DMS53 treated with DMSO at 0.1 percent for 48 hours (cell line): ENCODE data around the gene SEC61G.

Experiments used
- DNase-seq: peaks from one replicate; lab custom pipeline; 2025; ENCODE audit not compliant: unreplicated experiment; lab: John Stamatoyannopoulos, UW

The SEC61G gene

DNA sequence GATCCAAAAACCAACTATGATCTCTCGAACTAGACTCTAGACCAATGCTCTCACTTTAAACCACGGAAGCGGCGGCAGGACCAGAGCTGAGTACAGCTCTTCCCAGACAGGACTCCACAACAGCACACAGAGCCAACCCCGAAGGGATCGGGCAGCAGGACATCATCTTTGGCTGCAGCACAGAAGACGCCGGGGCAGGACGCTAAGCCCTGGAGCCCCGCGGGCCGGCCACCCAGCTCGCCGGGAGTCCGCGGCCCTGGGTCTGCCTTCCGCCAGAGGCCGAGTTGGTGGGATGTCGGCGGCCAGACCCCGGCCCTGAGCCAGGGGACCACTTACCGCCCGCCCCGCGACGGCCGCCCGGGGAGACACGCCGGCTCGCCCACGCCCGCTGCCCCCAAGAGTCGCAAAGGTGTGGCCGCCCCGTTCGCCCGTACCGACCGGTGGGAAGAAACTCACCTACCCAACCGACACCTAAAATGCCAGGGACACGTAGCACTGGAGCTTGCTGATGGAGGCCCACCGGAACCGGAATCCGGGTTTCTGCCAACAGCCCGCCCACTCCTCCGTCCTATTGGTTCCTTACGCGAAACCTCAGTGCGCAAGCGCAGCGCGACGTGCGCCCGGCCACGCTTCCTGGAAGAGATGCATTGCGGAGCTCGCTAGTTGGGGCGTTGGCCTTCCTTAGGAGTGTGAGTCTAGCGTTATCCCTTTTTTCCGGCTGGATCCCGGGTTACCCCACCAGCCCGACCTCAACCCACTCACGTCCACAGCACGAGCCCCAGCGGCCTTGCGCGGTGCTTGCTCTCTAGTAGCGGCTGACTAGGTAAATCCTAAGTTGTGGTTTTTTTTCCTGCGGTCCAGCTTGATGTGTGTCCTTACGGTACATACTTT lies at the start of gene SEC61G:
SEC61G (minus strand) TSS at position 510 of the 891 bp plus-strand sequence. CDS start 1,623 bp downstream, outside the sequence.
- DNase-seq, result peak; percentile 94

DNA sequence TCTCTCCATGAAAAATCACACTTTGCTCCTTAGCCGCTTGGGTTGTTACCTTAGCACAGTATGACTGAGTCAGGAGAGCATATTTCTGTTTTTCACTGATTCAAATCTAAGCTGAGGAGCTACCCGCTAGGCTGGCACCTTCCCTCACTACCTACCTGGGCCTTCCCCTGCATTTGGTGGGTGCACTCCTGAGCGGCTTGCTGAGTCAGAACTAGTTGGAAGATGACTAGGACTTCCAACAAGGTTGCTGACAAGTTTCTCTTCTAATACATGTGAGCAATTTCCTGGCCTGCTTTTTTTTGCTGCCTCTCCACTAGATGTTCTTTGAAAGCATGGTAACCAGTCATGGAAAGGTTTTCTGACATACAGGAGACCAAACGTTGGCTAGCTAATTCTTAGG lies 43.8 kb upstream of the SEC61G start:
- DNase-seq, result no peak

DNA sequence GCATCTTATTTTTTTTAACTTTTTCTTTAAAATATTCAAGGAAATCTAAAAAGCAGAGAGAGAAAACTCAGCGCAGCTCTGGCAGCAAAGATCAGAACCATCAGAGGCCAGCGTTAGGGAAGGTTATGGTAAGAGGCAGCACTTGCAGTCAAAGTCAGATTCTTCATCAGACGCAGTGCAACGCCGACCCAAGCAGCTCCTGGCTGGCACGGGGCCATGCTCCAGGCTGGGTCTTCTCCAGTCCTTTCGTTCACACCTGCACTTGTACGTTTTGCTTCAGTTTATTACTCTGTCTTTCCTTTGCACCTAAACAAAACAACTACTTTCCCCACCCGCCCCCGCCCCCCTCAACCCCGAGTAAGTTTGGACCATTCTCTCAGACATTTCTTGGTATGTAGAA lies 43.1 kb upstream of the SEC61G start:
- no peak for DNase-seq

DNA sequence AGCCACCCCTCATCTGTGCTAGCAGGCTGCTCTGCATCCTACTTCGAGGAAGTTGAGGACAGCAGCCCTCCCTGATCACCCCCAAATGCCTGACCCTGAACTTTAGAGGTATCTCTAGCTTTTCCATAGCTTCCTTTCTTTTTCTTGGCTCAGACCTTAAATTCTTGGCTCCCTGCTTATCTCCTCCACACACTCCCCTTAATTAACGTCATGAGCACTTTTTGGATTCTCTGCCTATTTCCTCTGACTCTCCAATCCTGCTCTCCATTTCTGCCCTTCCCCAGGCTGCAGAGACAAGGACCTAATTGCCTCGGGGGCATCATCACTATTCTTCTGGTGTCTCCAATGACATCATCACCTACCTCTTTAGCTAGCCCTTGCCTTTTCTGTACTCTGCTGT lies 40.8 kb upstream of the SEC61G start:
- DNase-seq, result no peak

DNA sequence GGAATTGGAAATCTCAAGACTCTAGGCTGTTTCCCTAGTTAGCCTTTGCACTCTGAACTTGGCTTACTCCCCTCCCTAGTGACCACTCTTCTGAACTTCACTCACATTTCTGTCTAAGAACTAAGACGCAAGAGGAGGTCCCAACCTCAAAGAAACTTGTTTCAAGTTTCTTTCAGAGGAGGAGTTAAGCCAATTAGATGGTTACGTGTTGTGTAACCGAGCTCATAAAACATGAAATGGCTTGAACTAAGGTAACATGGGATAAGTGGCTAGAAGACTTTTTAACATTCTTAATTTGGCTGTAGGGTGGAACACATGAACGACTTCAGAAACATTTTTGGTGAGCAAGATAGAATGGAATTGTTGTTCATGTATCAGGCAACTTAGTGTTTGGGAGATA lies 39.5 kb upstream of the SEC61G start:
- DNase-seq, result no peak

DNA sequence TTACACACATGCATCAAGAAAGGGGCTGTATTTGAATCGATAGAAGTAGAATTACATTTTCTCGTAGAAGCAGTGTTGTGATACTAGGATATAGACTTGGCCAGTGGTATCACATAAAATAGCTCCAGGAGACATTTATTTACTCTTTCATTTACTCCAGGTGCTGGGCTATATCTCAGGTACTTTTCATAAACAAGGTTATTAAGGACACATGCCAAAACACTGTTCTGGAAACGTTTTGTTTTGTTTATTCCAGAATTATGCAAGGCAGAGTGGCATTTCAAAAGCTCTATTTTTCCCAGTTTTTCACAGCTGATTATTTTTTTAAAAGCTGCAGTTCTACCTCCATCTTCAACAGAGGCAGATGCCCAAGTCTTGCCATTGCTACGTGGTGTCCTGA lies 37.8 kb upstream of the SEC61G start:
- no peak for DNase-seq

DNA sequence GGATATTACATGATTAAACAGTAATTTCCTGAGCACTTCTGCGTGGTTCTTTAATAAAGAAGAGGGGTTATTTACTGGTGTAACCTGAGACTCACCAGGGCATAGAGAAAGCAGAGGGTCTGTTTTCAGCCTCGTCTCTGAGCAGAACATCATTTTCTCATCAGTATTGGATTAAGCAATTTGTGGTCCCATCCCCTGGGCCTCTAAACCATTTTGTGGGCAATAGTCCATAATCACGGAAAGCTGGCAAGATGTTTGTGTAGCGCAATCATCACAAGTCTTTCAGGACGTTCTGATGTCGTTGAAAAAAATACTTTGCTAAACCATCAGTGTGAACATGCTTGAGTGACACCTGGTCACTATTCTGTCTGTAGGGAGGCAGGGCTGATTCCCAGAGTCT lies 37.1 kb upstream of the SEC61G start:
- no peak for DNase-seq

DNA sequence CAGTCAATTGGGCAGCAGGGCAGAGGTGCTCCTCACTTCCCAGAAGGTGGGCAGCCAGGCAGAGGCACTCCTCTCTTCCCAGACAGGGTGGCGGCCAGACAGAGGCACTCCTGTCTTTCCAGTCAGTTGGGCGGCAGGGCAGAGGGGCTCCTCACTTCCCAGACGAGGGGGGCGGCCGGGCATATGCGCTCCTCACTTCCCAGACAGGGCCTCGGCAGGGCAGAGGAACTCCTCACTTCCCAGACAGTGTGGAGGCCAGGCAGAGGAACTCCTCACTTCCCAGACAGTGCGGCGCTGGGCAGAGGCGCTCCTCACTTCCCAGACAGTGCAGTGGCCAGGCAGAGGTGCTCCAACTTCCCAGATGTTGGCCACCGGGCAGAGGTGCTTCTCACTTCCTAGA lies 33.4 kb upstream of the SEC61G start:
- DNase-seq, result no peak

DNA sequence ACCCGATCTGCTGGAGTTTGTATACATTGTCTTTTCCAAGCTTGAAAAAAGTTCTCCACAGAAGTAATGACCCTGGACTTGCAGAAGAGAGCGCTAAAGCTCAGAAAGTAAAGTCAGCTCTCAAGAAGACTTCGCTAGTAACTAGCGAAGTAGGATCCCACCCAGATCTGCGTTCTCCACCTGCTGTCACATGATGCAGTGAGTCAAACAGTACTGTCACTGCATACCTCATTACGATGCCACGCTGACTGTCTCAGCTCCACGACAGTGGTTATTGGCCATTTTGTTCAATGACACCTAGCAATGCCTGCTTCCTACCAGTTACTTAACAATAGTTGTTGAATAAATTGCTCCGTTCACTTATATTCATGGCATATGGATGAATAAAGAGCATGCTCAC lies 29.7 kb upstream of the SEC61G start:
- DNase-seq, result peak; percentile 91

DNA sequence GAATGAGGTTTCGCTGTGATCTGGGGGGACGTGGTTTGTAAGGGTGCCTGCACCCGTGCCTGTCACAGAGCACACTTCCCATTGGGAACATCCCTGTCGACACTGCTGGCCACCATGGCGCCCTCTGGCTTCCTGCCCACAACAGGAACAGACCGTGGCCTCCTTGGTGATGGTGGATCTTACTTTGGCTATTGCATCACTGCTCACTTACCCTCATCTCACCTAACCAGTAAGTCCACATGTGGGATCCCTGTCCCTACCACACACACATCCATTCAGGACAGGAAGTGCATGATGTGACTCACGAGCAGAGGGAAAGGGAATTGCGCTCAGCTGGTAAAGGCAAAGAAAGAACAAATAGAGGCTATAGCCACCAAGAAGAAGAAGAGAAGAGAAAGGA lies 26.2 kb upstream of the SEC61G start:
- peak; percentile 9 for DNase-seq

DNA sequence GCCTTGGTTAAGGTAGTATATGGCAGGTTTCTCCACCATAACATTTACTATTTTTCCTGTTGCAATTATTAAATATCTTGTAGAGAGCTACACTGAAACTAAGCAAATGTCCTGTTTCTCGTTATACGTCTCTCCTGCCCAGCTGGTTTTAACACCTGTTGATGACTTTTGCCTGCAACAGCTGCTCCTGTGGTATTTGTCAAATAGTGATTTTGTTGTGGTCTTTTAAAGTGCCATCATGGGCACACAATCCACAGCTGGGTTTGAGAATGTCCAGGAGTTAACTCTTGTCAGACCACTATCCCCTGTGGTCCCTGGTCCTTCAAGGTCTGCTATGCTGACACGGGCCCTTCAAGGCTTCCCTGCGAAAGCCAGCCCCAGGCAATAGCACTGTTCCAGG lies 24.9 kb upstream of the SEC61G start:
- no peak for DNase-seq

DNA sequence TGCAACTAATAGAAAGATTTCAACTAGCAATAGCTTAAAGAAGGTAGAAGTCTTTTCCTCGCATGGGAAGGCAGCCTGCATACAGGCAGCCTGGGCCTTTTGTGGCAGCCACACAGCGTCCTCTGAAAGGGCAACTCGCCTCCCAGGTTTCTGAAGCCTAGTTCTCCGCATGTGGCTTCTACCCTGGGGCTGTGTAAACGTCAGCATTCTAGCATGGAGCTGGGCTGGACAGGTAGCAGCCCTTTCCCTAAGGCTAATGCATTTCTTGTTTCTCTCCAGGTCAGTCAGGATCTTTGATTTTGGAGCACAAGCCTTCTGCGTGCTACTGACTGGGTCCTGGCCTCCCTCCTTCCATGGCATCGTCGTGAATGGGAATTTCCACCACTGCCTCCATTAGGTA lies 23.8 kb upstream of the SEC61G start:
- no peak for DNase-seq

DNA sequence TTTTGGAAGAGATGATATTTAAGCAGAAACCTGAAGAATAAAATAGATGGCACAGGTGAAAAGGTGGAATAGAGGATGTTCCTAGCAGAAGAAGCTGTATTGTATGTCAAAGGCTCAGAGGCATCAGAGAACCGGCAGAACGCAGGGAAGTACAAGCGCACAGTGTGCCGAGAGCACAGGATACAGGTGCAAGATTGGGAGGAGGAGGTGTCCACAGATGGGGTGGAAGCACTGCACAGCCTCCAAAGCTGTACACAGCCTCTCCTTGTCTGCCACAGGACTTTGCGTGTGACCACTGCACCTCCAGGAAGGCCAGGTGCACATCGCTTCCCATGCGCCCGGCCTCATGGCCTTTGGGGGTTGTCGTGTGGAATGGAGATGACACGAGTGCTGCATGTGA lies 23.3 kb upstream of the SEC61G start:
- DNase-seq, result no peak

DNA sequence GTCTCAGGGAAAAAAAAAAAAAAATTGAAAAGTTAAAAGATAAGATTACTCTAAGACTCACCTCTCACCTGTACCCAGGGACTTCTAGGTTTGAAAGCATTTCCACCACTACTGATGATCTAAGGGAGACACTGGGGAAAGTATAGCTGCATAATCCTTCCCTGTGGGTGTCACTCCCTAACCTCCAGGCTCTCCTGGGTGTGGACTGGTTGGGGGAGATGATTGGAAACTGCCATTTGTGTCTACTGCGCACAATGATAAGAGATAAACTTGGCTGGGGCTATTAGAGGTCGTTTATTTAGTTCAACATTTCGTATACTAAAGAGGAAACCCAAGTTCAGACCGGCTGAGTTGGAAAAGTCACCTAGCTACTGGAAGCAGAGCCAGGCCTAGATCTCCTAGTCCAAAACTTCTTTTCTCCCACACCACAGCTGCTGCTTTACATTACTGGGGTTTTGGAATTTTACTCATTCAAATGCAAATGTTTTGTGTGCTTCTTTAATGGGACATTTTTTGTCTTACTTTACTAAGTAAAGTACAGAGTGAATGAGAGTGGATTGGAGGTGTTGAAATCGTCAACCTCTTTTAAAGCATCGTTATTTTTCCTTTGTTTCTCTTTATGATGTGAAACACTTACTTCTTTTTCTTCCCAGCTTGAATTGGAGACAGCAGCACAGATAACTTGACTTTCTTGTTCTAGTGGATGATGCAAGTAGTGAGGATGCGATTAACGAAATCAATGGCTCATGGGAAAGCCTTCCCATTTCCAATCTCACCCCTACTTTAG lies 22.3 kb upstream of the SEC61G start:
- DNase-seq, result no peak

DNA sequence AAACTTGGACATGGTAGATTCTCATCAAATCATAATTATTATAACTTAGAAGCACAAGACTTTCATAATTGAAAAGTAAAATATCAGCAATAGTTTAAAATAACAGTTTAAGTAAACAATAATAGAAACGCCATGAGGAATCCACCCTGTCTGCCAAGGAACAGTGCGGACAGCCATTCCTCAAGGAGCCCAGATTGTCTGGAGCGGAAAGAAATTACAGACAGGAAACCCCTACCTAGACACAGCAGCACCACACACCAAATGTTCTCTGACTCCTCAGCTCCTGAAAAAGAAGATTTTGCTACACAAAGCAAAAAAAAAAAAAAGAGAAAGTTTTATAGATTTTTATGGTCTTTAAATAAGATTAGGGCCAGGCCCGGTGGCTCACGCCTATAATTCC lies 21.5 kb upstream of the SEC61G start:
- DNase-seq, result no peak

DNA sequence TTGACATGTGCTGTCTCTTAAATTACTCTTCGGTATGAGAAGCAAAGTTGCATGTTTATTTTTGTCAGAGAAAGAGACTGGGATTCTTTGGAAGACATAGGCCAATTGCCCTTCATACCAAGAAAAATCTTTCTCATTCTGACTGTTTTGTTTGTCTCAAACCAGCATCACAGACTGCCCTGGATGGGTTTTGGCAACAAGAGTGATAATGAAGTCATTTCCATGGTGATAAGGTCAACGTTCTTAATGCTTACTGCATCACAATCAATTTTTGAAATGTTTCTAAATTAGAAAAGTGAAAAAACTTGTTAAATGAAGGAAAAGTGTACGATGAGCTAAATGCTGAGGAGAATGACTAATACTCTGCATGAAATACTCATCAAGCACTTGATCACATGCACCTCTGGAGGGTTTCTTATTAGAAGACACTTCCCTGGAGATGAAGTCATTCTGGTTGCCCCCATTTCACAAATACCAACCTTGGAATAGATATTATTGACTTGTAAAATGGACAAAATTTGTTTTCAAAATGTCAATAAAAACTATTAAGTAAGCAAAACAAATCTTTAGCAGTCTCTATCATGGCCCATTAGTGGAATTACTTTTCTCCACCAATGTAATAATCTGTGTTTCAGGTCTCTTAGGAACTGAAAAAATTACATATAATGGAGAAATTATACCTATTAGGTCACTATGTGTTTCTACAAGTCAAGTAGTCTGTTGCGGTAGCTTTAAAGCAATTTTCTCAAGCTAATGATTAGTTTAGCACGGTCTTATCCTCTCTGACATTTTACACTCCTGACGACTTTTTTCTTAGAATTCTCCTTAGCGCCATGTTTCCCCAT lies 19.9 kb upstream of the SEC61G start:
- DNase-seq, result no peak

DNA sequence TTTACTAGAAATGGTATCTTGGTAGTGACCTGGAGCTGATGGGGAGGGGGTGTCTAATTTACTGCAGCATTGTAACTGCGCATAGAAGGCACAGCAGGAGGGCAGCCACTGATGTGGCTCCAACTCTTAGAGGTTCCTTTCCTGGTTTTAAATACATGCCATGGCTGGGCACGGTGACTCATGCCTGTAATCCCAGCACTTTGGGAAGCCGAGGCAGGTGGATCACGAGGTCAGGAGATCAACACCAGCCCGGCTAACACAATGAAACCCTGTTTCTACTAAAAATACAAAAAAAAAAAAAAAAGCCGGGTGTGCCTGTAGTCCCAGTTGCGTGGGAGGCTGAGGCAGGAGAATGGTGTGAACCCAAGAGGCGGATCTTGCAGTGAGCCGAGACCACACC lies 19.2 kb upstream of the SEC61G start:
- no peak for DNase-seq

DNA sequence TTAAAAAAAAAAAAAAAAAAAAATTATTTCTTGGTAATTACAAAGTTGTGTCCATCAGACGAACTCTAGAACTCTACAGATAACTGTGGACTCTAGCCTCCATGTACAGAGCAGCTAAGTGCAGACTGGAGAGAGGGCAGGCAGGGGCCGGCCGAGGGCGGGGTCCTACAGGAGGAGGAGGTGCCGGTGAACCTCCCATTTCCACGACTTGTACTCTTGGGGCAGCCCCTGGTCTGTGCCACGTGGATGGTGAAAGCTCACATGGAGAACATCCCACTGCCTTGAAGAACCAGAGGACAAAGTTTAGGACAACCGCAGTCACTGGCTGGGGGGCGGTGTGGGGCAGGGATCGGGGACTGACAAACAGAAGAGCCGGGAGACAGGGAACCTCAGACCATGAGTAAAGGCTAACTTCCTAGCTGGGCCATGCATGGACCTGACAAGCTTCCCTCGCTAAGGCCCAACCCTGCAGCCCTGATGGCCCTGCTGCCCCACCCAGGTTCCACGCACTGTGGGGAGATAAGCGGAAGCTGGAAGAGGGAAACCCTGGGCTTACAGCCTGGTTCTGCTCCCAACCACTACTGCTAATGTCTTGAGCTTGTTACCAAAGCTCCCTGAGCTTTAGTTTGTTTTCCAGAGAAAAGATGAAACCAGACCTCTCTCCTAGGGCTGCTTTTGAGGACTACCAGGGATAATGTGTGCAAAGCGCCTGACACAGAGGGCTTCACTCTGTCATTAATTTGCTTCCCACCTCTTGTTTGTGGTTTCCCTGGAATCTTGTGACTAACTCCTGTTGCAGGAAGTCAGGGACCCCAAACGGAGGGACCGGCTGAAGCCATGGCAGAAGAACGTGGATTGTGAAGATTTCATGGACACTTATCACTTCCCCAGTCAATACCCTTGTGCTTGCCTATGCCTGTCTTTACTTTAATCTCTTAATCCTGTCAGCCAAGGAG lies 16.1 kb upstream of the SEC61G start:
- no peak for DNase-seq

DNA sequence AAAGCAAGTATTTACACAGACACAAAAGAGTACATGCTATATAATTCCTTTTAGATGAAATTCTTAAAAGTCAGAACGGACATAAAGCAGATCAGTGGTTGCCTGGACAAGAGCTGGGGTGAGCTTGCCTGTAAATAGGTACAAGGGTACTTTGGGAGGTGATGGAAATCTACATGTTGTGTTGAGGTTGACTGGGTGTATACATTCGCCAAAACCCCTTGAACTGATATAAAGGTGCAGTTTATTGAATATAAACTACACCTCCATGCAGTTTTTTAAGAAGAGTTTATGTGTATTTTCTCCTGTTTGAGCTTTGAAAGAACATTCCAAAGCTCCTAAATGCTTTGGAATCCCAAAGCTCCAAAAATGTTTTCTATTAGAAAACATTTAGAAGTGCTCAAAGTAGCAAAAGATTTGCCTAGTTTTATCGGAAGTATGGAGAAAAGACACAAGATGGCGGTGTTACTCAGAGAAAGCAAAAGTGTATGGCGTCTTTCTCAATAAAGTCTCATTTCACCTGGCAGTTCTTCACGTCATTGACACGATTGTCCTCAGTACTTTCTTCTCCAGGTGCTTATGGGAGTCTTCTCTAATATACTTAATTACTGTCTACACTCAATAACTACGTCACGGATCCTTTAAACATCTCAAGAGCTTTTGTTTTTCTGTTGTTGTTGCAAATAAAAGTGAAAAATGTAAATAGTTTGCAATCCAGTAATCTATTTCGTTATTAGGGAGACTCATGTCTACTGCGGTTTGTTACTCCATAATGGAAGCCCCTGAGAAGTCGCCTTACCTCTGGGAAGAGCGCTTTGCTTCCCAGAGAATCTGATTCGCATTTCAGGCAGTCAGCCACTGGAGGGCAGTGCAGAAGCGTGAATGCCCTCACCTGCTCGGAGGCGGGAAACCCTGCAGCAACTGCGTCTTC lies 14.7 kb upstream of the SEC61G start:
- peak; percentile 86 for DNase-seq
